Activated CD8-positive, alpha-beta memory T cell treated with anti-CD3 and anti-CD28 coated beads for 48 hours (primary cell): ENCODE results near the gene ZNF814.
"Not testable (repeated sequence)": the region's sequence is repeated elsewhere in the genome, so short reads cannot be mapped to it uniquely, and the experiment has no call there.

ENCODE experiments used
- DNase-seq, 3 experiments: peaks; one replicate each; pipeline ENCODE4 v3.0.0-alpha.2; 2020; ENCODE audit warnings: low read depth in 2 of 3, low spot score in 2 of 3

Gene ZNF814

GRCh38 chr19:57862351-57862750 is 26.5 kb downstream of the ZNF814 start:
- DNase-seq: not testable (repeated sequence)

- not testable (repeated sequence) for DNase-seq
These were observed 34.7 kb downstream of the ZNF814 start for GRCh38 chr19:57854117-57854516.

GRCh38 chr19:57851812-57852603 is 36.8 kb downstream of the ZNF814 start:
- DNase-seq: not testable (repeated sequence)

GRCh38 chr19:57850553-57851017 is 38.3 kb downstream of the ZNF814 start:
- DNase-seq: no peak

GRCh38 chr19:57849666-57850473 is 39.0 kb downstream of the ZNF814 start, which contains the start of gene ZNF587:
Gene ZNF587 (plus strand): TSS chr19:57849859. CDS start chr19:57850039, 180 bp downstream.
- peak; percentile 30 to 58 (median 49) for DNase-seq

- DNase-seq: not testable (repeated sequence)
These were observed 39.6 kb downstream of the ZNF814 start for GRCh38 chr19:57849162-57849665.

GRCh38 chr19:57847164-57847563 is 41.7 kb downstream of the ZNF814 start:
- not testable (repeated sequence) for DNase-seq

- no peak for DNase-seq
These were observed 47.6 kb downstream of the ZNF814 start for GRCh38 chr19:57841122-57841763.

GRCh38 chr19:57838622-57839191 is 50.1 kb downstream of the ZNF814 start:
- DNase-seq: not testable (repeated sequence)

GRCh38 chr19:57836991-57837390 is 51.8 kb downstream of the ZNF814 start:
- not testable (repeated sequence) for DNase-seq

- no peak for DNase-seq
These were observed 58.7 kb downstream of the ZNF814 start, which contains the start of gene ZNF587B for GRCh38 chr19:57830071-57830602. Gene ZNF587B (plus strand): TSS chr19:57830299. CDS start chr19:57830529, 230 bp downstream.

- no peak for DNase-seq
These were observed 59.5 kb downstream of the ZNF814 start for GRCh38 chr19:57829316-57829715.

- no peak for DNase-seq
These were observed 63.3 kb downstream of the ZNF814 start for GRCh38 chr19:57825511-57825910.

GRCh38 chr19:57823608-57824007 is 65.2 kb downstream of the ZNF814 start:
- not testable (repeated sequence) for DNase-seq

GRCh38 chr19:57823155-57823554 is 65.7 kb downstream of the ZNF814 start:
- not testable (repeated sequence) for DNase-seq

- DNase-seq: not testable (repeated sequence)
These were observed 67.3 kb downstream of the ZNF814 start for GRCh38 chr19:57821501-57821900.

- DNase-seq: not testable (repeated sequence)
These were observed 67.7 kb downstream of the ZNF814 start for GRCh38 chr19:57821095-57821494.

- DNase-seq: no peak
These were observed 68.2 kb downstream of the ZNF814 start for GRCh38 chr19:57820599-57820998.

GRCh38 chr19:57819475-57820148 is 69.2 kb downstream of the ZNF814 start:
- peak; percentile 34 to 54 (median 42) for DNase-seq

- DNase-seq: no peak
These were observed 70.5 kb downstream of the ZNF814 start for GRCh38 chr19:57818378-57818777.
